HEK293 (cell line): ENCODE results near the gene UNCX.

ENCODE experiments used
- CTCF ChIA-PET: fragments of 350-600 bp; formaldehyde crosslinking; extraction: SDS; loops from one replicate; lab custom pipeline; 2021; ENCODE audit warnings: antibody characterized with exemption; lab: Yijun Ruan, JAX
- POLR2A ChIA-PET: fragments of 300-600 bp; formaldehyde crosslinking; extraction: SDS; loops from one replicate; lab custom pipeline; 2020; ENCODE audit warnings: antibody characterized with exemption, inconsistent platforms; lab: Yijun Ruan, JAX
- H3K27ac ChIP-seq: fragments of 200-500 bp; sonication (Bioruptor generic); 2 replicates; pipeline ENCODE4 v1.5.1; 2014; ENCODE audit warnings: low read depth, low read length, control low read depth, inconsistent platforms; ENCODE audit errors: extremely low read depth
- H3K36me3 ChIP-seq, 2 experiments: fragments of 200-500 bp in 1 of 2; sonication (Bioruptor generic) in 1 of 2; 1 replicate in 1 of 2; 2 replicates in 1 of 2; pipeline ENCODE4 v1.5.1; 2014 to 2017; ENCODE audit warnings: inconsistent platforms in 2 of 2, low read length in 2 of 2; ENCODE audit not compliant: control insufficient read depth in 2 of 2, insufficient read depth in 1 of 2
- H3K4me1 ChIP-seq: fragments of 200-500 bp; sonication (Bioruptor generic); 2 replicates; pipeline ENCODE4 v1.5.1; 2014; ENCODE audit warnings: mild to moderate bottlenecking, low read length, inconsistent platforms; ENCODE audit not compliant: control insufficient read depth, insufficient read depth
- H3K4me3 ChIP-seq: 2 replicates; pipeline ENCODE4 v1.5.1; 2011; ENCODE audit warnings: low read depth, mild to moderate bottlenecking, control low read depth, low read length, moderate library complexity
- H3K9me3 ChIP-seq: fragments of 200-500 bp; sonication (Bioruptor generic); 2 replicates; pipeline ENCODE4 v1.5.1; 2014; ENCODE audit warnings: low read depth, low read length, inconsistent platforms; ENCODE audit not compliant: control insufficient read depth, insufficient read depth
- MEIS1 ChIP-seq: sonication (generic); formaldehyde crosslinking; IDR thresholded peaks from 2 replicates; pipeline ENCODE4 v1.8.1; 2022; ENCODE audit warnings: missing genetic modification reagents, mild to moderate bottlenecking, borderline replicate concordance
- REST ChIP-seq: fragments of 450-650 bp; formaldehyde crosslinking; IDR thresholded peaks from 2 replicates; pipeline ENCODE4 v1.5.1; 2016; ENCODE audit warnings: missing biosample characterization, missing genetic modification characterization
- SCRT1 ChIP-seq: fragments of 450-650 bp; formaldehyde crosslinking; IDR thresholded peaks from 2 replicates; pipeline ENCODE4 v1.5.1; 2016; ENCODE audit warnings: missing biosample characterization, missing genetic modification characterization, borderline replicate concordance
- SCRT2 ChIP-seq: fragments of 450-650 bp; formaldehyde crosslinking; IDR thresholded peaks from 2 replicates; pipeline ENCODE4 v1.5.1; 2016; ENCODE audit warnings: missing biosample characterization, missing genetic modification characterization
- ZBTB8A ChIP-seq: fragments of 450-650 bp; formaldehyde crosslinking; IDR thresholded peaks from 2 replicates; pipeline ENCODE4 v1.5.1; 2016; ENCODE audit warnings: missing biosample characterization, missing genetic modification characterization
- ZNF121 ChIP-seq: fragments of 450-650 bp; formaldehyde crosslinking; IDR thresholded peaks from 2 replicates; pipeline ENCODE4 v1.5.1; 2016; ENCODE audit warnings: missing biosample characterization, missing genetic modification characterization
- ZNF138 ChIP-seq: fragments of 450-650 bp; formaldehyde crosslinking; IDR thresholded peaks from 2 replicates; pipeline ENCODE4 v1.5.1; 2016; ENCODE audit warnings: missing biosample characterization, missing genetic modification characterization, borderline replicate concordance
- ZNF2 ChIP-seq: fragments of 450-650 bp; formaldehyde crosslinking; IDR thresholded peaks from 2 replicates; pipeline ENCODE4 v1.5.1; 2016; ENCODE audit warnings: missing biosample characterization, missing genetic modification characterization
- ZNF211 ChIP-seq: fragments of 450-650 bp; formaldehyde crosslinking; IDR thresholded peaks from 2 replicates; pipeline ENCODE4 v1.5.1; 2016; ENCODE audit warnings: low read depth, missing biosample characterization, missing genetic modification characterization
- ZNF214 ChIP-seq: fragments of 450-650 bp; formaldehyde crosslinking; IDR thresholded peaks from 2 replicates; pipeline ENCODE4 v1.5.1; 2017; ENCODE audit warnings: missing biosample characterization, mild to moderate bottlenecking, missing genetic modification characterization, borderline replicate concordance
- ZNF221 ChIP-seq: fragments of 450-650 bp; formaldehyde crosslinking; IDR thresholded peaks from 2 replicates; pipeline ENCODE4 v1.5.1; 2017; ENCODE audit warnings: missing biosample characterization, missing genetic modification characterization, borderline replicate concordance
- ZNF24 ChIP-seq: fragments of 450-650 bp; formaldehyde crosslinking; IDR thresholded peaks from 2 replicates; pipeline ENCODE4 v1.5.1; 2016; ENCODE audit warnings: missing biosample characterization, missing genetic modification characterization
- ZNF248 ChIP-seq: fragments of 450-650 bp; formaldehyde crosslinking; IDR thresholded peaks from 2 replicates; pipeline ENCODE4 v1.5.1; 2017; ENCODE audit warnings: missing biosample characterization, missing genetic modification characterization
- ZNF266 ChIP-seq: fragments of 450-650 bp; formaldehyde crosslinking; IDR thresholded peaks from 2 replicates; pipeline ENCODE4 v1.5.1; 2016; ENCODE audit warnings: missing biosample characterization, missing genetic modification characterization, low read depth
- ZNF274 ChIP-seq, 2 experiments: fragments of 200-500 bp in 1 of 2; fragments of 450-650 bp in 1 of 2; sonication (Bioruptor generic) in 1 of 2; formaldehyde crosslinking in 1 of 2; IDR thresholded peaks; 2 replicates each; pipeline versions ENCODE4 v1.5.1 to v1.6.1; 2014 to 2016; ENCODE audit warnings: borderline replicate concordance in 1 of 2, inconsistent platforms in 1 of 2, low read length in 1 of 2, missing biosample characterization in 1 of 2, missing genetic modification characterization in 1 of 2
- ZNF335 ChIP-seq: fragments of 450-650 bp; formaldehyde crosslinking; conservative IDR thresholded peaks from 2 replicates; pipeline ENCODE4 v1.5.1; 2016; ENCODE audit warnings: missing biosample characterization, missing genetic modification characterization
- ZNF423 ChIP-seq: fragments of 450-650 bp; formaldehyde crosslinking; IDR thresholded peaks from 2 replicates; pipeline ENCODE4 v1.5.1; 2016; ENCODE audit warnings: missing biosample characterization, missing genetic modification characterization
- ZNF561 ChIP-seq: fragments of 450-650 bp; IDR thresholded peaks from 2 replicates; pipeline ENCODE4 v1.5.1; 2018; ENCODE audit warnings: missing biosample characterization, missing genetic modification characterization, borderline replicate concordance
- ZNF610 ChIP-seq: fragments of 450-650 bp; formaldehyde crosslinking; IDR thresholded peaks from 2 replicates; pipeline ENCODE4 v1.5.1; 2016; ENCODE audit warnings: missing biosample characterization, missing genetic modification characterization, borderline replicate concordance
- ZNF623 ChIP-seq: fragments of 450-650 bp; formaldehyde crosslinking; IDR thresholded peaks from 2 replicates; pipeline ENCODE4 v1.5.1; 2016; ENCODE audit warnings: missing biosample characterization, missing genetic modification characterization
- ZNF626 ChIP-seq: fragments of 450-650 bp; sonication (Bioruptor Pico); formaldehyde crosslinking; IDR thresholded peaks from 2 replicates; pipeline ENCODE4 v1.5.1; 2018; ENCODE audit warnings: missing biosample characterization, missing genetic modification characterization, inconsistent platforms
- ZNF645 ChIP-seq: fragments of 450-650 bp; formaldehyde crosslinking; IDR thresholded peaks from 2 replicates; pipeline ENCODE4; 2016; ENCODE audit warnings: missing biosample characterization, missing genetic modification characterization
- ZNF654 ChIP-seq: fragments of 450-650 bp; formaldehyde crosslinking; IDR thresholded peaks from 2 replicates; pipeline ENCODE4 v1.5.1; 2016; ENCODE audit warnings: low read depth, missing biosample characterization, missing genetic modification characterization
- ZNF660 ChIP-seq: fragments of 450-650 bp; IDR thresholded peaks from 2 replicates; pipeline ENCODE4 v1.5.1; 2018; ENCODE audit warnings: missing biosample characterization, mild to moderate bottlenecking, missing genetic modification characterization
- ZNF707 ChIP-seq: fragments of 450-650 bp; formaldehyde crosslinking; IDR thresholded peaks from 2 replicates; pipeline ENCODE4 v1.5.1; 2016; ENCODE audit warnings: missing biosample characterization, missing genetic modification characterization
- TF ChIP-seq, protein P1 (sequence below): fragments of 450-650 bp; formaldehyde crosslinking; IDR thresholded peaks from 2 replicates; pipeline ENCODE4 v1.5.1; 2016; ENCODE audit warnings: missing biosample characterization, missing genetic modification characterization, low read depth

UNCX gene

DNA sequence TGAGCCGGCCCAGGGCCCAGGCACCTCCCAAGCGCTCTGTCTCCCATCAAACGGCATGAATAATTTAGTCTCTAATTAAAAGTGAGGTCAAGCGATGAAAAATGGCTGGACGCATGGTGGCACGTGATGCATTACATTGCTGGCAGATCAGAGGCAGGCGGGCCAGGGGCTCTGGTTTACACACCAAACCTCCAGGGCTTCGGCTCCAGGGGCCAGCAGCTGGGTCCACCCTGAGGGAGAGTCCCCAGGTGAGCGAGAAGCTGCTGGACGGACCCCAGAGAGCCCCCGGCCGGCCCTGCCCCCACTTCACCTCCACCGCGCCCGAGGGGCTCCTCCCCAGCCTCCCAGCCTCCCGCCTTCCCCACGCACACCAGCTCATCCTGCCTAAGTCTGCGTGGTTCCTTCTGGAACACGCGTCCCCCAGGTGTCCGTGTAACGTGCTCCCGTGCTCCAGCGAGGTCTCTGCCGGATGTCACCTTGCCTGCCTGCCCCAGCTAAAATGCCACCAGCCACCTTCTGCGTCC is 23.2 kb downstream of the UNCX start:
- H3K9me3 ChIP-seq, result no peaks in the 10 kb centered on the region
- no peak overlapping the region for H3K4me3 ChIP-seq
- ChIA-PET POLR2A (no interaction called here), CTCF (no interaction called here)
- H3K36me3 ChIP-seq, result no peaks in the 10 kb centered on the region
- TF ChIP-seq ZNF423 (no peak), SCRT2 (tag by site-specific recombination) (no peak), ZNF610 (no peak), ZNF626 (tag by site-specific recombination) (no peak), ZNF266 (tag by site-specific recombination) (no peak), SCRT1 (tag by site-specific recombination) (no peak), ZNF24 (no peak), ZNF645 (tag by site-specific recombination) (no peak), REST (tag by site-specific recombination) (no peak), ZNF623 (tag by site-specific recombination) (no peak), ZNF214 (tag by site-specific recombination) (no peak), ZNF335 (tag by site-specific recombination) (no peak), ZNF561 (tag by site-specific recombination) (no peak), ZNF211 (no peak), ZNF274 (IDR thresholded peaks at IDR 0.05; ENCODE audit: low read length) (no peak), ZNF274 (tag by site-specific recombination; IDR thresholded peaks at IDR 0.05; ENCODE audit: borderline replicate concordance) (no peak), ZNF654 (tag by site-specific recombination) (no peak), ZNF248 (tag by site-specific recombination) (no peak)
- TF ChIP-seq, protein P1, sequence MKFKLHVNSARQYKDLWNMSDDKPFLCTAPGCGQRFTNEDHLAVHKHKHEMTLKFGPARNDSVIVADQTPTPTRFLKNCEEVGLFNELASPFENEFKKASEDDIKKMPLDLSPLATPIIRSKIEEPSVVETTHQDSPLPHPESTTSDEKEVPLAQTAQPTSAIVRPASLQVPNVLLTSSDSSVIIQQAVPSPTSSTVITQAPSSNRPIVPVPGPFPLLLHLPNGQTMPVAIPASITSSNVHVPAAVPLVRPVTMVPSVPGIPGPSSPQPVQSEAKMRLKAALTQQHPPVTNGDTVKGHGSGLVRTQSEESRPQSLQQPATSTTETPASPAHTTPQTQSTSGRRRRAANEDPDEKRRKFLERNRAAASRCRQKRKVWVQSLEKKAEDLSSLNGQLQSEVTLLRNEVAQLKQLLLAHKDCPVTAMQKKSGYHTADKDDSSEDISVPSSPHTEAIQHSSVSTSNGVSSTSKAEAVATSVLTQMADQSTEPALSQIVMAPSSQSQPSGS (tag by site-specific recombination), result no peak
- no peak overlapping the region for H3K27ac ChIP-seq
- no peaks in the 10 kb centered on the region for H3K4me1 ChIP-seq

- H3K4me3 ChIP-seq, result no peak overlapping the region
- no peaks in the 10 kb centered on the region for H3K36me3 ChIP-seq
- H3K27ac ChIP-seq, result no peak overlapping the region
- H3K4me1 ChIP-seq, result no peaks in the 10 kb centered on the region
- ChIA-PET CTCF (no interaction called here), POLR2A (no interaction called here)
- H3K9me3 ChIP-seq, result no peaks in the 10 kb centered on the region
- TF ChIP-seq ZNF24 (no peak), ZNF121 (tag by site-specific recombination) (no peak), ZNF2 (tag by site-specific recombination) (no peak), ZNF660 (tag by site-specific recombination) (no peak), ZNF707 (tag by site-specific recombination) (no peak), ZNF221 (tag by site-specific recombination) (no peak), MEIS1 (CRISPR knock-in tag) (no peak), ZNF138 (tag by site-specific recombination) (no peak), ZBTB8A (tag by site-specific recombination) (no peak)
These were observed 23.9 kb downstream of the UNCX start for GRCh38 chr7:1256621-1257020.
